ENCODE results near the gene TMEM11.

The TMEM11 gene

GRCh38 chr17:21214015-21214776, at the start of gene TMEM11:
Gene TMEM11 (minus strand): TSS chr17:21214161. CDS start chr17:21214152, 9 bp downstream.
- peak; percentile 61 to 70 for DNase-seq

- DNase-seq = no peak
Observed at GRCh38 chr17:21263376-21263775, 49.4 kb upstream of the TMEM11 start.

GRCh38 chr17:21262259-21262993, 48.5 kb upstream of the TMEM11 start:
- DNase-seq = no peak

GRCh38 chr17:21258593-21258992, 44.6 kb upstream of the TMEM11 start:
- no peak for DNase-seq

- no peak for DNase-seq
Observed at GRCh38 chr17:21253646-21254441, 39.9 kb upstream of the TMEM11 start.

GRCh38 chr17:21252796-21253645, 39.1 kb upstream of the TMEM11 start, which contains the start of gene NATD1:
Gene NATD1 (minus strand): TSS chr17:21253410. CDS start chr17:21253264, 146 bp downstream.
- peak in 1 of 2 experiments; percentile 19 for DNase-seq

GRCh38 chr17:21252289-21252795, 38.4 kb upstream of the TMEM11 start:
- DNase-seq = no peak

- no peak for DNase-seq
Observed at GRCh38 chr17:21251337-21252010, 37.5 kb upstream of the TMEM11 start.

- DNase-seq = no peak
Observed at GRCh38 chr17:21250854-21251253, 36.9 kb upstream of the TMEM11 start.

GRCh38 chr17:21249920-21250703, 36.2 kb upstream of the TMEM11 start:
- DNase-seq = no peak

GRCh38 chr17:21249086-21249795, 35.3 kb upstream of the TMEM11 start:
- no peak for DNase-seq

GRCh38 chr17:21248500-21248899, 34.5 kb upstream of the TMEM11 start:
- DNase-seq = no peak

- no peak for DNase-seq
Observed at GRCh38 chr17:21247552-21248258, 33.7 kb upstream of the TMEM11 start.

GRCh38 chr17:21246698-21247097, 32.7 kb upstream of the TMEM11 start:
- no peak for DNase-seq

- no peak for DNase-seq
Observed at GRCh38 chr17:21245639-21246084, 31.7 kb upstream of the TMEM11 start.

GRCh38 chr17:21243516-21244303, 29.7 kb upstream of the TMEM11 start:
- no peak for DNase-seq

GRCh38 chr17:21242780-21243515, 29.0 kb upstream of the TMEM11 start:
- DNase-seq = no peak

All from NCI-H187 (cell line).